Occipital lobe (tissue), 2 donors: ENCODE data around the gene TIMM23. TPM values are rescaled to one million over a fixed set of nuclear protein-coding genes. Genes with fewer than 3 reads are reported as not detected.
A peak's percentile ranks its signal among the peaks of the same experiment; 100 is the strongest.
"Not testable (repeated sequence)": the region's sequence is repeated elsewhere in the genome, so short reads cannot be mapped to it uniquely, and the experiment has no call there.

Source experiments
- DNase-seq: peaks from one replicate; lab custom pipeline; 2025; lab: John Stamatoyannopoulos, UW
- total RNA-seq: library from RNA; depleted of rRNA; stranded (reverse); fragments of >200 nt; gene quantifications from one replicate; pipeline ENCODE4 v1.2.3, GENCODE V29; 2014

TIMM23 gene
- total RNA-seq, 1 donor from 2014 or later: 52.7 TPM

- peak; percentile 83 for DNase-seq
Measured at GRCh38 chr10:46022978-46023702, 50.9 kb downstream of the TIMM23 start.

GRCh38 chr10:46024948-46025347 is 52.7 kb downstream of the TIMM23 start:
- DNase-seq: no peak

GRCh38 chr10:46025406-46025805 is 53.1 kb downstream of the TIMM23 start:
- DNase-seq: no peak

GRCh38 chr10:46026106-46026505 is 53.8 kb downstream of the TIMM23 start:
- no peak for DNase-seq

- no peak for DNase-seq
Measured at GRCh38 chr10:46028584-46029460, 56.5 kb downstream of the TIMM23 start.

GRCh38 chr10:46029461-46030030 is 57.3 kb downstream of the TIMM23 start:
- DNase-seq: no peak

- peak; percentile 94 for DNase-seq
Measured at GRCh38 chr10:46030091-46030937, 58.0 kb downstream of the TIMM23 start, which contains the start of gene NCOA4. TSS of gene NCOA4 (minus strand) at chr10:46030623. CDS start at chr10:46016680, 13,943 bp downstream.

- no peak for DNase-seq
Measured at GRCh38 chr10:46031648-46032532, 59.6 kb downstream of the TIMM23 start.

GRCh38 chr10:46033602-46034011 is 61.3 kb downstream of the TIMM23 start:
- DNase-seq: no peak

- DNase-seq: no peak
Measured at GRCh38 chr10:46035923-46036849, 63.9 kb downstream of the TIMM23 start.

GRCh38 chr10:46037107-46037825 is 65.0 kb downstream of the TIMM23 start:
- no peak for DNase-seq

- DNase-seq: no peak
Measured at GRCh38 chr10:46040004-46040403, 67.7 kb downstream of the TIMM23 start.

GRCh38 chr10:46042527-46042926 is 70.2 kb downstream of the TIMM23 start:
- no peak for DNase-seq

GRCh38 chr10:46046261-46046660 is 74.0 kb downstream of the TIMM23 start, which contains the start of gene MSMB:
TSS of gene MSMB (minus strand) at chr10:46046269. CDS start at chr10:46046237, 32 bp downstream.
- no peak for DNase-seq

GRCh38 chr10:46048152-46048551 is 75.9 kb downstream of the TIMM23 start:
- DNase-seq: no peak

- not testable (repeated sequence) for DNase-seq
Measured at GRCh38 chr10:46049497-46049831, 77.2 kb downstream of the TIMM23 start.

GRCh38 chr10:46050941-46051623 is 78.8 kb downstream of the TIMM23 start:
- DNase-seq: no peak
